ENCODE results near the gene ITGB2.

ITGB2 gene

GRCh38 chr21:44897326-44898010 is 23.2 kb downstream of the ITGB2 start:
- DNase-seq (ENCODE audit: low spot score): no peak

- no peak for DNase-seq (ENCODE audit: low spot score)
Measured at GRCh38 chr21:44896561-44897286, 24.0 kb downstream of the ITGB2 start.

GRCh38 chr21:44895859-44896258 is 24.8 kb downstream of the ITGB2 start:
- no peak for DNase-seq (ENCODE audit: low spot score)

GRCh38 chr21:44894687-44895302 is 25.9 kb downstream of the ITGB2 start:
- no peak for DNase-seq (ENCODE audit: low spot score)

GRCh38 chr21:44893948-44894656 is 26.6 kb downstream of the ITGB2 start:
- DNase-seq (ENCODE audit: low spot score): no peak

- DNase-seq (ENCODE audit: low spot score): no peak
Measured at GRCh38 chr21:44893278-44893556, 27.5 kb downstream of the ITGB2 start.

GRCh38 chr21:44892536-44893277 is 28.0 kb downstream of the ITGB2 start:
- peak; percentile 83 for DNase-seq (ENCODE audit: low spot score)

GRCh38 chr21:44892095-44892494 is 28.6 kb downstream of the ITGB2 start:
- DNase-seq (ENCODE audit: low spot score): no peak

GRCh38 chr21:44891631-44892031 is 29.1 kb downstream of the ITGB2 start:
- no peak for DNase-seq (ENCODE audit: low spot score)

- DNase-seq (ENCODE audit: low spot score): no peak
Measured at GRCh38 chr21:44890961-44891541, 29.6 kb downstream of the ITGB2 start.

- DNase-seq (ENCODE audit: low spot score): no peak
Measured at GRCh38 chr21:44890338-44890931, 30.3 kb downstream of the ITGB2 start.

- no peak for DNase-seq (ENCODE audit: low spot score)
Measured at GRCh38 chr21:44889625-44890337, 30.9 kb downstream of the ITGB2 start.

GRCh38 chr21:44888581-44889550 is 31.8 kb downstream of the ITGB2 start:
- DNase-seq (ENCODE audit: low spot score): no peak

GRCh38 chr21:44887807-44888580 is 32.7 kb downstream of the ITGB2 start:
- DNase-seq (ENCODE audit: low spot score): no peak

GRCh38 chr21:44887126-44887806 is 33.4 kb downstream of the ITGB2 start:
- no peak for DNase-seq (ENCODE audit: low spot score)

- no peak for DNase-seq (ENCODE audit: low spot score)
Measured at GRCh38 chr21:44886113-44887075, 34.3 kb downstream of the ITGB2 start.

GRCh38 chr21:44885615-44886014 is 35.1 kb downstream of the ITGB2 start:
- DNase-seq (ENCODE audit: low spot score): no peak

Data from CD4-positive, alpha-beta T cell treated with Interleukin-2 at 100 ng/mL for 4 hours (primary cell).